GM10266 (cell line): ENCODE measurements around the gene TMCC1.
A peak's percentile ranks its signal among the peaks of the same experiment; 100 is the strongest.
"Not testable (repeated sequence)": the region's sequence is repeated elsewhere in the genome, so short reads cannot be mapped to it uniquely, and the experiment has no call there.

Experiments
- DNase-seq: peaks from one replicate; pipeline ENCODE4 v3.0.0; 2012; ENCODE audit errors: extremely low spot score
- TF ChIP-seq, protein P1 (sequence below): IDR thresholded peaks from 2 replicates; pipeline ENCODE4 v1.5.1; 2012; ENCODE audit warnings: mild to moderate bottlenecking, low read depth; ENCODE audit not compliant: control insufficient read depth, insufficient read depth; ENCODE audit errors: missing control alignments

The TMCC1 gene

DNA sequence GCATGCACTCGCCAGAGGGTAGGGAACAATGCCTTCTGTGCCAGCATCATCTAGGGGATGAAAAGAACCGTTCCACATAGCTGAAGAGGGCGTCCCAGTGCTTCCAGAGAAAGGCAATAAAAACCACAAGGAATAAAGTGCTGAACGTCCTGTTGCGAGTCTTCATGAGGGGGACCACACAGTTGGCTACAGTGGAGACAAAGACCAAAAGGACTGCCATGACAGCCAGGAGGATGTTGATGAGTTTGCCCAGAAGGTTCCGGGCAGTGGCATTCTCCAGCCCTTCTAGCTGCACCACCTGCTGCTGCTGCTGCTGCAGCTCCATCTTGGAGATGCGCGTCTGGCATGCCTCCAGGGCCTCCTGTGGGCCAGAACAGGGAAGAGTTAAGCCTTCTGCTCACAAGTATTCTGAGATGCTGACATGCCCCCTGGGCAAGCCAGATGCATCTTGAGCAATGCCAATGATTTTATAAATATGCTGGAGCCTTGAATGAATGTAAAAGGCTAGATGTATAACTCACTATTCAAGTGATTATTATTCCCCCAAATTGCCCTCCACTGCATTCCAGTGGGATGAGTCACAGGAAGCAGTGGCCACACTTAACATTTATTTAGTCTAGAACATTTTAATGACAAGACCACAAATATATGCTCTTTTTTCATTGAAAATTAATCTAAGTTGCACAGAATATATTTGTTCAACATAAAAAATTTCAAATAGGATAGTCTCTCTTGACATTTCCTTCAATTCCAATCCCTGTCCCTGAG lies 241.9 kb downstream of the TMCC1 start:
- DNase-seq, result no peak
- TF ChIP-seq, protein P1, sequence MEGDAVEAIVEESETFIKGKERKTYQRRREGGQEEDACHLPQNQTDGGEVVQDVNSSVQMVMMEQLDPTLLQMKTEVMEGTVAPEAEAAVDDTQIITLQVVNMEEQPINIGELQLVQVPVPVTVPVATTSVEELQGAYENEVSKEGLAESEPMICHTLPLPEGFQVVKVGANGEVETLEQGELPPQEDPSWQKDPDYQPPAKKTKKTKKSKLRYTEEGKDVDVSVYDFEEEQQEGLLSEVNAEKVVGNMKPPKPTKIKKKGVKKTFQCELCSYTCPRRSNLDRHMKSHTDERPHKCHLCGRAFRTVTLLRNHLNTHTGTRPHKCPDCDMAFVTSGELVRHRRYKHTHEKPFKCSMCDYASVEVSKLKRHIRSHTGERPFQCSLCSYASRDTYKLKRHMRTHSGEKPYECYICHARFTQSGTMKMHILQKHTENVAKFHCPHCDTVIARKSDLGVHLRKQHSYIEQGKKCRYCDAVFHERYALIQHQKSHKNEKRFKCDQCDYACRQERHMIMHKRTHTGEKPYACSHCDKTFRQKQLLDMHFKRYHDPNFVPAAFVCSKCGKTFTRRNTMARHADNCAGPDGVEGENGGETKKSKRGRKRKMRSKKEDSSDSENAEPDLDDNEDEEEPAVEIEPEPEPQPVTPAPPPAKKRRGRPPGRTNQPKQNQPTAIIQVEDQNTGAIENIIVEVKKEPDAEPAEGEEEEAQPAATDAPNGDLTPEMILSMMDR, result no peak

DNA sequence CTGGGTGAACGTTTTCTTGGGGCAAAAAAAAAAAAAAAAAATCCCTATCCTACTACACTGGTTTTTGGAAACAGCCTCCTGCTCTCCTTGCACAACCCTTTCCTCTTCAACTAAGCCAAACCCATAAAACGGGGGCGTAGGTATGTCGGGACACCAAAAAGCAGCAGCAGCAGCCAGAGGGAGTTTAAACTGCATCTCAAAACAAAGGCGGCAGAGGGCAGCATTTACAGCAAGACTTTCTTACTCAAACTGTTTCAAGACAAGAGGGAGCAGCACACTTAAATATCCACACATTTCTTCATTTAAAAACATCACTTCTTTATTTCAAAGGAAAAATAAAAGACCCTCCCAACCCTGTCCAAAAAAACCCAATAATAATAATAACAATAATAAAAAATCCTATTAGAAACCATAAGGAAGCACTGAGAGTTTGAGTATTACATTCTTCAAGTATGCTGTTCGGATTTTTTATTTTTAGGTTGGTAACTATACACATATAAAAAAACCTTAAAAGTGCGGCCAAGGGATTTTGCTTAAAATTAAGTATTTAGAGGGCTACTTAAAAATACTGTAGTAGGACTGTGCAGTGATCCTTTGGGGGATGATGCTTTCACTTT lies 243.1 kb downstream of the TMCC1 start:
- DNase-seq, result peak; percentile 49
- TF ChIP-seq, protein P1, result peak; percentile 70

DNA sequence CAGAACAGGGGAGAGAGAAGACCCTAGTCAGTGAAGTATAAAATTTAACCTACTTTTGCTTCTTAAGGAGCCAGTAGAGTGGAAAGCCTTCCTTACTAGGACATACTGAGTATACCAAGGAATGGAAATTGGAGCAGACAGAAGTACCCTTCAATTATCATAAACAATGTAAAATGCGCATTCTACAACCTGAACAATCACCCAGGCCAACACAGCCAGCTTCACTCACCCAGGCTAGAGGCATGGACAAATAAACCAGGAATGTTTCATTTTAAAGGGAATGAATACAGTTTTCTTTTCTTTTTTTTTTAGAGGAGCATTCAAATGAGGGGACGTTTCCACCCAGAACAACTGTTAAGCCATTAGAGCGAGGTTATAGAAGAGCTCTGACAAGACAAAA lies 245.1 kb downstream of the TMCC1 start:
- TF ChIP-seq, protein P1, result no peak
- DNase-seq, result no peak

DNA sequence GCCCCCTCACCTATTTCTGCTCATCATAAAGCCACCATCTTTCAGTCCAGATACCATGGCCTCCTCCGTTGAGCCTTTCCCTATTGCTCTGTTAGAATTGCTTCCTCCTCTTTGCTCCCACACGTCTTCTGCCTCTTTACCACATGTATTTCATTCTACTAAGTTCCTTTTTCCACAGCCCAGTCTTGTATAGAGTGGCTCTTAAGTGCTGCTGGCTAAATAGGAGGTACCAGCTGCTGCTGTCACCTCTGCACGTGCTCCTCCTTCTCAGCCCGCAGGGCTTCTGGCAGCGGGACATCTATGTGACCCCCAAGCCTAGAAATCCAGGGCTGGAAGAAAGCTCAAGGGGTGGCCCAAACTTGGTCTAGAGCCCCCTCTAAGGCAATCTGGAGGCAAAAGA lies 248.2 kb downstream of the TMCC1 start:
- DNase-seq, result no peak

DNA sequence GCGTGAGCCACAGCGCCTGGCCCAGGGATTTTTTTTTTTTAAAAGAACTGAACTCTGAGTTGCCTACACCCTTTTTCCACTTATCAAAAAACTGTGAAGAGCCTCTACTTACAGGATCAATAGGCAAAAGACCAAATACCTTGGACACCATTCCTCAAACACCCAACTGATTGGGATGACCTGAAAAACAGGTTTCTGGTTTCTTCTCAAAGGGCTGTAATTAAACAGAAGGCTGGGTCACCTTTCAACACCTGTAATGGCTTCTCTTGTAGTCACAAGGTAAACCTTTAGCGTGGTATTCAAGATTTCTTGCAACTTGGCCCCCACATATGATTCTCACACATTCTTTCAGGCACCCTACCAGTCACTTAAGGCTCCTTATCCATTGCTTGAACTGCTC lies 248.7 kb downstream of the TMCC1 start:
- no peak for DNase-seq
- TF ChIP-seq, protein P1, result no peak

More for the DNA sequence above, 248.2 kb downstream of the TMCC1 start:
- TF ChIP-seq, protein P1, result no peak

DNA sequence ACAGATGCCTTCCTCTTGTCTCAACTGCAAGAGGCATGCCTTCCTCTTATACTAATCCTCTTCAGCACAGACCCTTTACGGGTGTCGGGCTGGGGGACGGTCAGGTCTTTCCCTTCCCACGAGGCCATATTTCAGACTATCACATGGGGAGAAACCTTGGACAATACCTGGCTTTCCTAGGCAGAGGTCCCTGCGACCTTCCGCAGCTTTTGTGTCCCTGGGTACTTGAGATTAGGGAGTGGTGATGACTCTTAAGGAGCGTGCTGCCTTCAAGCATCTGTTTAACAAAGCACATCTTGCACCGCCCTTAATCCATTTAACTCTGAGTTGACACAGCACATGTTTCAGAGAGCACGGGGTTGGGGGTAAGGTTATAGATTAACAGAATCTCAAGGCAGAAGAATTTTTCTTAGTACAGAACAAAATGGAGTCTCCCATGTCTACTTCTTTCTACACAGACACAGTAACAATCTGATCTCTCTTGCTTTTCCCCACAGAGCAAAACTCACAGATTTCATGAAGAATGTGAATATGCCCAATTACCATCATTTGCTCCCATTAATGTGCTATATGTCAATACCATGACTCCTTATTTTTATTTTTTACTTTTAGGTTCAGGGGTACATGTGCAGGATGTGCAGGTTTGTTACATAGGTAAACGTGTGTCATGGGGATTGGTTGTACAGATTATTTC lies 251.8 kb downstream of the TMCC1 start:
- not testable (repeated sequence) for DNase-seq

DNA sequence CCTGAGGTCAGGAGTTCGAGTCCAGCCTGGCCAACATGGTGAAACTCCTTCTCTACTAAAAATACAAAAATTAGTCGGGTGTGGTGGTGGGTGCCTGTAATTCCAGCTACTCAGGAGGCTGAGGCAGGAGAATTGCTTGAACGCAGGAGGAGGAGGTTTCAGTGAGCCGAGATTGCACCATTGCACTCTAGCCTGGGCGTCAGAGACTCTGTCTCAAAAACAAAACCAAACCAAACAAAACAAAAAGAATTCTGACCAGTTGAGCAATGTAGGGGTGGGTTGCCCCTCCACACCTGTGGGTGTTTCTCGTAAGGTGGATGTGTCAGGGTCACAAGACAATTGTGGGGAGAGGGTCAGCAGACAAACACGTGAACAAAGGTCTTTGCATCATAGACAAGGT lies 252.5 kb downstream of the TMCC1 start:
- DNase-seq, result not testable (repeated sequence)

DNA sequence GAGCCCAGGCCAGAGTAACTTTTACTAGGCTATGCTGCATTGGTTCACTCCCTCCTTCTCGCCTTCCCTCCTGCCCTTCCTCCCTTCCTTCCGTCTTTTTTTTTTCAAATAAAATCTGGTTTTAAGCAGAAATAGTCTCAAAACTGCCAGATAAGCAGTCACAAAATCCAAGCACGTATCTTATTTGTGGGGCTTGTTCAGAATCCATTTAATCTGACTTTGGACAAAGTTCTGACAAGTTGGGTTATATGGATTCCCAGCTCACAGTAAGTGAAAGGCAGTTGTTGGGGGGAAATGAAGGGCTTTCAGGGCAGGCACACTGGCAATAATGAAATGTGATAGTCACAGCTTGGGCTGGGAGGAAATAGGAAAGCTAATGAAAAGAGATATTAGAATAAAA lies 255.0 kb downstream of the TMCC1 start:
- DNase-seq, result no peak
- TF ChIP-seq, protein P1, result no peak
